Tibial nerve (tissue), 4 donors: Measurements from ENCODE around the gene DGCR8. TPM values are rescaled to one million over a fixed set of nuclear protein-coding genes. Genes with fewer than 3 reads are reported as not detected.

Source experiments
- DNase-seq, 2 donors: peaks; one replicate each; pipeline ENCODE4 v3.0.0-alpha.2; 2019; ENCODE audit warnings: low spot score in 2 of 2
- H3K27ac ChIP-seq, 4 donors: fragments of 200-600 bp; sonication (generic) in 3 of 4; one replicate each; pipeline ENCODE4 v1.5.1; 2017 to 2019; ENCODE audit warnings: mild to moderate bottlenecking in 1 of 4
- H3K27me3 ChIP-seq, 2 donors: fragments of 200-600 bp; sonication (generic) in 1 of 2; one replicate each; pipeline versions ENCODE4 v1.5.1 to v1.6.0; 2017 to 2019
- H3K36me3 ChIP-seq, 3 donors: fragments of 200-600 bp; sonication (generic); one replicate each; pipeline ENCODE4 v1.5.1; 2018 to 2019
- H3K4me1 ChIP-seq, 4 donors: fragments of 200-600 bp; sonication (generic) in 3 of 4; one replicate each; pipeline ENCODE4 v1.5.1; 2017 to 2019
- H3K4me3 ChIP-seq, 4 donors: fragments of 200-600 bp; sonication (generic) in 3 of 4; one replicate each; pipeline ENCODE4 v1.5.1; 2017 to 2019; ENCODE audit warnings: mild to moderate bottlenecking in 1 of 4, moderate library complexity in 1 of 4
- H3K9me3 ChIP-seq, 4 donors: fragments of 200-600 bp; sonication (generic) in 3 of 4; one replicate each; pipeline ENCODE4 v1.5.1; 2017 to 2019
- CTCF ChIP-seq, 5 experiments: fragments of 200-600 bp in 3 of 5; fragments of 450-650 bp in 2 of 5; sonication (generic) in 3 of 5; IDR thresholded peaks; one replicate each; pipeline ENCODE4 v1.5.1; 2016 to 2019; ENCODE audit warnings: antibody characterized with exemption in 5 of 5, mild to moderate bottlenecking in 3 of 5, moderate library complexity in 2 of 5
- EP300 ChIP-seq, 2 donors: sonication (generic); formaldehyde crosslinking; IDR thresholded peaks; one replicate each; pipeline ENCODE4 v1.6.1; 2017; ENCODE audit warnings: antibody characterized with exemption in 2 of 2, mild to moderate bottlenecking in 1 of 2
- POLR2A ChIP-seq, 2 donors: fragments of 450-650 bp; IDR thresholded peaks; one replicate each; pipeline ENCODE4 v1.6.1; 2017; ENCODE audit warnings: antibody characterized with exemption in 2 of 2, mild to moderate bottlenecking in 2 of 2, moderate library complexity in 2 of 2
- WGBS, 2 donors: methylation state at CpG; one replicate each; pipeline ENCODE4 v1.1.5; 2018; 5-methylcytosine and 5-hydroxymethylcytosine counted together
- total RNA-seq, 4 donors: library from RNA; depleted of rRNA; stranded (reverse); fragments of >200 nt; gene quantifications; one replicate each; pipeline ENCODE4 v1.1.0, GENCODE V29; 2016

DGCR8 gene
- total RNA-seq, 4 donors from 2014 or later: 23.0 to 35.1 (median 26.0) TPM

GRCh38 chr22:20140521-20140964, 60.5 kb downstream of the DGCR8 start:
- Histone ChIP-seq H3K4me3 (no peak overlapping the region), H3K27me3 (no peaks in the 10 kb centered on the region), H3K4me1 (peaks cover 0 to 50% (median 27%) of the 10 kb centered on the region in 4 donors), H3K36me3 (peaks cover 0 to 68% (median 0%) of the 10 kb centered on the region in 3 donors), H3K27ac (peak overlapping the region; percentile 31 to 94 (median 60)), H3K9me3 (no peaks in the 10 kb centered on the region)
- TF ChIP-seq CTCF (IDR thresholded peaks at IDR 0.05) (no peak), EP300 (IDR thresholded peaks at IDR 0.05) (no peak), POLR2A (IDR thresholded peaks at IDR 0.05) (no peak)
- 83 to 90% methylated on average over 9 to 10 of the region's 17 CpGs for WGBS, 2 donors
- DNase-seq: no peak

GRCh38 chr22:20141186-20142077, 61.4 kb downstream of the DGCR8 start:
- Histone ChIP-seq H3K27ac (peak overlapping the region in 2 of 4 donors; percentile 82 to 94), H3K9me3 (no peaks in the 10 kb centered on the region), H3K4me3 (no peak overlapping the region), H3K36me3 (peaks cover 0 to 77% (median 0%) of the 10 kb centered on the region in 3 donors), H3K4me1 (peaks cover 0 to 43% (median 19%) of the 10 kb centered on the region in 4 donors), H3K27me3 (no peaks in the 10 kb centered on the region)
- 72 to 77% methylated on average over 14 to 19 of the region's 22 CpGs for WGBS, 2 donors
- DNase-seq: no peak
- TF ChIP-seq POLR2A (IDR thresholded peaks at IDR 0.05): no peak
- peak in 1 of 2 donors; percentile 80 for TF ChIP-seq EP300 (IDR thresholded peaks at IDR 0.05)

GRCh38 chr22:20142711-20143621, 62.9 kb downstream of the DGCR8 start:
- peaks cover 0 to 92% (median 0%) of the 10 kb centered on the region in 3 donors for H3K36me3 ChIP-seq
- no peak for DNase-seq
- H3K4me1 ChIP-seq: peaks cover 0 to 33% (median 5%) of the 10 kb centered on the region in 4 donors
- WGBS, 2 donors: 92% methylated on average over 51 to 59 of the region's 65 CpGs
- H3K4me3 ChIP-seq: no peak overlapping the region
- no peaks in the 10 kb centered on the region for H3K27me3 ChIP-seq
- TF ChIP-seq EP300 (IDR thresholded peaks at IDR 0.05) (no peak), POLR2A (IDR thresholded peaks at IDR 0.05) (no peak), CTCF (IDR thresholded peaks at IDR 0.05) (no peak)
- H3K9me3 ChIP-seq: no peaks in the 10 kb centered on the region
- peak overlapping the region; percentile 26 to 94 (median 72) for H3K27ac ChIP-seq

GRCh38 chr22:20143883-20144665, 64.0 kb downstream of the DGCR8 start:
- Histone ChIP-seq H3K4me3 (no peak overlapping the region), H3K4me1 (peaks cover 0 to 22% (median 0%) of the 10 kb centered on the region in 4 donors), H3K27me3 (no peaks in the 10 kb centered on the region), H3K36me3 (peaks cover 0 to 92% (median 0%) of the 10 kb centered on the region in 3 donors), H3K9me3 (no peaks in the 10 kb centered on the region), H3K27ac (peak overlapping the region; percentile 11 to 94 (median 50))
- no peak for DNase-seq
- TF ChIP-seq POLR2A (IDR thresholded peaks at IDR 0.05) (no peak), EP300 (IDR thresholded peaks at IDR 0.05) (no peak), CTCF (IDR thresholded peaks at IDR 0.05) (no peak)
- WGBS, 2 donors: 79 to 93% methylated on average over 16 to 17 of the region's 19 CpGs
